Smooth muscle cell (in vitro differentiated cells): Measurements from ENCODE around the gene FOXP1. TPM values are rescaled to one million over a fixed set of nuclear protein-coding genes. Genes with fewer than 3 reads are reported as not detected.

Experiments
- DNase-seq: peaks from one replicate; lab custom pipeline; 2025; ENCODE audit not compliant: unreplicated experiment; lab: John Stamatoyannopoulos, UW
- H2AFZ ChIP-seq: fragments of 200-600 bp; sonication (generic); 2 replicates; pipeline ENCODE4 v1.6.0; 2016; ENCODE audit warnings: antibody characterized with exemption, low read depth, mild to moderate bottlenecking
- H3F3A ChIP-seq: fragments of 200-600 bp; sonication (generic); 2 replicates; pipeline ENCODE4 v1.6.0; 2017; ENCODE audit warnings: antibody characterized with exemption, low read depth
- H3K27ac ChIP-seq: fragments of 200-600 bp; sonication (generic); 2 replicates; pipeline ENCODE4 v1.5.1; 2016; ENCODE audit warnings: low read depth, mild to moderate bottlenecking
- H3K27me3 ChIP-seq: fragments of 200-600 bp; sonication (generic); 2 replicates; pipeline ENCODE4 v1.6.1; 2016; ENCODE audit warnings: low read depth, mild to moderate bottlenecking
- H3K36me3 ChIP-seq: fragments of 200-600 bp; sonication (generic); 2 replicates; pipeline ENCODE4 v1.5.1; 2016; ENCODE audit warnings: low read depth
- H3K4me1 ChIP-seq: fragments of 200-600 bp; sonication (generic); 2 replicates; pipeline ENCODE4 v1.5.1; 2016; ENCODE audit warnings: low read depth
- H3K4me2 ChIP-seq: fragments of 200-600 bp; sonication (generic); 2 replicates; pipeline ENCODE4 v1.6.0; 2016; ENCODE audit warnings: mild to moderate bottlenecking
- H3K4me3 ChIP-seq: fragments of 200-600 bp; sonication (generic); 2 replicates; pipeline ENCODE4 v1.5.1; 2016; ENCODE audit warnings: mild to moderate bottlenecking
- H3K79me2 ChIP-seq: fragments of 200-600 bp; sonication (generic); 2 replicates; pipeline ENCODE4 v1.6.0; 2016; ENCODE audit warnings: low read depth, mild to moderate bottlenecking
- H3K9ac ChIP-seq: fragments of 200-600 bp; sonication (generic); 2 replicates; pipeline ENCODE4 v1.6.0; 2016; ENCODE audit warnings: low read depth
- H3K9me3 ChIP-seq: fragments of 200-600 bp; sonication (generic); replicated peaks from 2 replicates; pipeline ENCODE4 v1.5.1; 2016; ENCODE audit warnings: low read depth
- H4K20me1 ChIP-seq: fragments of 200-600 bp; sonication (generic); 2 replicates; pipeline ENCODE4 v1.6.0; 2016; ENCODE audit warnings: low read depth
- WGBS: methylation state at CpG from one replicate; pipeline ENCODE4 v1.1.7; 2016; ENCODE audit warnings: low lambda C conversion rate; 5-methylcytosine and 5-hydroxymethylcytosine counted together
- polyA plus RNA-seq: library from polyadenylated mRNA; unstranded; fragments of >200 nt; fragmentation: Nextera tagmentation; extraction: Ambion mirVana; gene quantifications from 2 replicates; pipeline ENCODE4 v1.2.1, GENCODE V29; 2016
- total RNA-seq: library from RNA; depleted of rRNA; stranded (reverse); fragments of >200 nt; gene quantifications from 2 replicates; pipeline ENCODE4 v1.2.3, GENCODE V29; 2014
- TF ChIP-seq, protein P1 (sequence below): fragments of 200-600 bp; sonication (generic); IDR thresholded peaks from 2 replicates; pipeline ENCODE4 v1.5.1; 2017; ENCODE audit warnings: borderline replicate concordance, mild to moderate bottlenecking, antibody characterized with exemption; ENCODE audit not compliant: insufficient read depth, poor library complexity, severe bottlenecking

The FOXP1 gene
- total and polyA plus RNA-seq, 2 experiments from 2014 or later, result 40.9 to 68.0 TPM

DNA sequence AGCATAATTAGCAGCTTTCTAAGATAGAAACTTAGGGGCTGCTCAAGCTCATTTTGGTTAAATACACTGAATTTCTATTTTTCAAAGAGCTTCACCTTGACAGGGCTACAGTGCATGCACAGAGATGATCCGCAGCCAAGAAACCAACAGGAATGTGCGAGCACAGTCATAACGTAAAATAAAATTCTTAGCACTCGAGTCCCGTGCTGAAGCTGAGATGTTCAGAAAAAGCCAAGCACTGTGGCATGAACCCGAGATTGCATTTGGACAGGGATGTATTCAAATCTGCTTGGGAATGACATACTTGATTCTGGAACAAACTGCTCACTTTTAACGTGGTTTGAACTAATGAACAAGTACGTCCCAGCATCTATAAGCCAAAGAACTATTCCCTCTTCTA lies 340.3 kb downstream of the FOXP1 start:
- Histone ChIP-seq H3K27me3 (no peaks in the 10 kb centered on the region), H3K9ac (no peak overlapping the region), H3K79me2 (peaks cover 6% of the 10 kb centered on the region), H4K20me1 (no peaks in the 10 kb centered on the region), H3K9me3 (no peaks in the 10 kb centered on the region), H3K4me2 (peak overlapping the region; percentile 78), H3K4me3 (peak overlapping the region; percentile 36), H2AFZ (no peak overlapping the region), H3F3A (no peaks in the 10 kb centered on the region), H3K36me3 (no peaks in the 10 kb centered on the region), H3K4me1 (peaks cover 73% of the 10 kb centered on the region), H3K27ac (no peak overlapping the region)
- TF ChIP-seq, protein P1, sequence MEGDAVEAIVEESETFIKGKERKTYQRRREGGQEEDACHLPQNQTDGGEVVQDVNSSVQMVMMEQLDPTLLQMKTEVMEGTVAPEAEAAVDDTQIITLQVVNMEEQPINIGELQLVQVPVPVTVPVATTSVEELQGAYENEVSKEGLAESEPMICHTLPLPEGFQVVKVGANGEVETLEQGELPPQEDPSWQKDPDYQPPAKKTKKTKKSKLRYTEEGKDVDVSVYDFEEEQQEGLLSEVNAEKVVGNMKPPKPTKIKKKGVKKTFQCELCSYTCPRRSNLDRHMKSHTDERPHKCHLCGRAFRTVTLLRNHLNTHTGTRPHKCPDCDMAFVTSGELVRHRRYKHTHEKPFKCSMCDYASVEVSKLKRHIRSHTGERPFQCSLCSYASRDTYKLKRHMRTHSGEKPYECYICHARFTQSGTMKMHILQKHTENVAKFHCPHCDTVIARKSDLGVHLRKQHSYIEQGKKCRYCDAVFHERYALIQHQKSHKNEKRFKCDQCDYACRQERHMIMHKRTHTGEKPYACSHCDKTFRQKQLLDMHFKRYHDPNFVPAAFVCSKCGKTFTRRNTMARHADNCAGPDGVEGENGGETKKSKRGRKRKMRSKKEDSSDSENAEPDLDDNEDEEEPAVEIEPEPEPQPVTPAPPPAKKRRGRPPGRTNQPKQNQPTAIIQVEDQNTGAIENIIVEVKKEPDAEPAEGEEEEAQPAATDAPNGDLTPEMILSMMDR, result no peak
- 87% methylated on average over 8 of the region's 8 CpGs for WGBS
- no peak for DNase-seq

DNA sequence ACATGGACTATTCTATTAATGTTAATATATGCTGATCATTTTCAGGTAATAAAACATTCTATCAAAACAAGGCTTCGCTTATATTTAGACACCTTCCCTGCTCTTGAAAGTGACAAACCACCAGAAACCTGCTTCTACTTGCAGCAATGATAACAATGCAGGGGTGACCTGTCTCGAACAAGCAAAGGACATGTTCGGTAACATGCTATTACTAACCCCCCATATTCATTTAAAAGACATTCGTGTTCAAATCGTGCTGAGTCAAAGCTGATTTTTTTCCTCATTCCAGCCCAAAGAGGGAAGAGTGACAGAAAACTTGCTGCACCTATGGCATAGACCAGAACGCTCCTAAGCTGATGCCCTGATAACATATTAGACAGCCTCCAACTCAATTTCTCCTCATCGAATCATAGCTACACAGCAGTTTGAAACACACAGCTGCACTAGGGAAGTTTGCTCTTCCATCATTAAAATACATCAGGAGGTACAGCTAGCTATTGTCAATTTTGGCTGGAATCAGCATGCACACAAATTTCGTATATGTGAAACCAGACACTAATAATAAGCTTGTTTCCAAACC lies 341.5 kb downstream of the FOXP1 start:
- TF ChIP-seq, protein P1, result no peak
- no peak overlapping the region for H3K27ac ChIP-seq
- no peak overlapping the region for H3K9ac ChIP-seq
- no peaks in the 10 kb centered on the region for H3K9me3 ChIP-seq
- peak overlapping the region; percentile 11 for H3K4me2 ChIP-seq
- no peaks in the 10 kb centered on the region for H4K20me1 ChIP-seq
- 77% methylated on average over 8 of the region's 8 CpGs for WGBS
- no peaks in the 10 kb centered on the region for H3K36me3 ChIP-seq
- no peak overlapping the region for H3K4me3 ChIP-seq
- H3K79me2 ChIP-seq, result peaks cover 4% of the 10 kb centered on the region
- no peak for DNase-seq
- H3F3A ChIP-seq, result no peaks in the 10 kb centered on the region
- H3K27me3 ChIP-seq, result no peaks in the 10 kb centered on the region
- H2AFZ ChIP-seq, result no peak overlapping the region
- peaks cover 63% of the 10 kb centered on the region for H3K4me1 ChIP-seq

DNA sequence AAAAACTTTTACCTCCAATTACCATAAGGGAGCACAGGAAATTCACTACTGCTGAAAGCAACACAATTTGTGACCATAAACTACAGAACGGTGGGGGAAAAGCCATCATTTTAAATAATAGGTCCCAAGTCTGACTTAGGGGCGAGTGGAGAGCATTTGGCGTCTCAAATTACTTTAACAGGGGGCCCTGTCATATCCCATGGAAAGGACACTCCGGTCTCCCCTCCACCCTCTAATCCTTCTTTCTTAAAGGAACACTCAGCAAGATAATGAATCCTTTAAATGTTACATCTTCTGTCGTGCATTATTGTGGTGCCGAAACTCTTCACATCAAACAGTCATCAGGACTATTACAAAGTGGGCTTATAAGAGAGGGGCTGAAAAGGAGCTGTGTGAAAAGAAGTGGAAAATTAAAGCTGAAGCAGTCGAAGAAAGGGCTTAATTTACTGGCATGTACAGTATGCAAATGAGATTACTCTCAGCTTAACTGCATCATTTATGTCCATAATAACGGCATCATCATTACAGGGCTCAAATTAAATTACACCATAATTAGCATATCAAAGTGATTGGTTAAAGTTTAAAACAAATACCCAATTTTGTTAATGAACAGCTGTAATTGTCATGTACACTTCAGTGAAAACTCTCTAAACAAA lies 342.2 kb downstream of the FOXP1 start:
- Histone ChIP-seq H3K9ac (no peak overlapping the region), H3K27me3 (no peaks in the 10 kb centered on the region), H2AFZ (peak overlapping the region; percentile 32), H3K27ac (no peak overlapping the region), H4K20me1 (no peaks in the 10 kb centered on the region), H3K36me3 (no peaks in the 10 kb centered on the region), H3K4me1 (peaks cover 56% of the 10 kb centered on the region), H3K79me2 (no peaks in the 10 kb centered on the region), H3F3A (no peaks in the 10 kb centered on the region), H3K4me2 (peak overlapping the region; percentile 11), H3K9me3 (no peaks in the 10 kb centered on the region), H3K4me3 (no peak overlapping the region)
- DNase-seq, result no peak
- 46% methylated on average over 8 of the region's 8 CpGs for WGBS
- TF ChIP-seq, protein P1, result no peak

DNA sequence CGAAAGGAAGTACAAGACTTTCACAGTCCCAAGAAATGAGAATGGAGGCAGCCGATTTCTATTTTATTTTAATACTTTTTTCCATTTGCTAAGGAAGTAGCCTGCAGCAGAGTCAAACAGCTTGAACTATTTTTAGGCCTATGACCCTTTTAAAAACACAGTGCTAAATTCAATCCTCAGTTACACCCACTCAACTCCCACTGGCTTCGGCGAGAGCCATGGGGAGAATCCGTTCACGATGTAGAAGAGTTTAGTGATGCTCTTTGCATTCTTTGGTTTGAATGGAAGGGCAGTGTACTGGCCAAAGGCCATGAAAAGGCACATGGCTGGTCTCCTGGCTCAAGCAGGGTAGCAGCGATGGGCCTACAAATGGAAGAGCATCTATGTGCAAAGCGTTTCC lies 343.5 kb downstream of the FOXP1 start:
- no peak overlapping the region for H3K4me3 ChIP-seq
- H3K79me2 ChIP-seq, result no peaks in the 10 kb centered on the region
- WGBS, result 60% methylated on average over 8 of the region's 8 CpGs
- TF ChIP-seq, protein P1, result no peak
- H3K9ac ChIP-seq, result no peak overlapping the region
- no peak for DNase-seq
- no peak overlapping the region for H2AFZ ChIP-seq
- no peaks in the 10 kb centered on the region for H3F3A ChIP-seq
- H3K36me3 ChIP-seq, result no peaks in the 10 kb centered on the region
- peaks cover 42% of the 10 kb centered on the region for H3K4me1 ChIP-seq
- H3K9me3 ChIP-seq, result no peaks in the 10 kb centered on the region
- no peaks in the 10 kb centered on the region for H3K27me3 ChIP-seq
- H4K20me1 ChIP-seq, result no peaks in the 10 kb centered on the region
- peak overlapping the region; percentile 61 for H3K27ac ChIP-seq
- H3K4me2 ChIP-seq, result no peak overlapping the region
